WTC11 (cell line): Measurements from ENCODE around the gene HBG1. TPM values are rescaled to one million over a fixed set of nuclear protein-coding genes. Genes with fewer than 3 reads are reported as not detected.

Source experiments
- ATAC-seq: fragments of 200-7000 bp; cut with Tn5 transposase; 2 replicates; pipeline ENCODE4 v1.10.0; 2021; ENCODE audit warnings: mild to moderate bottlenecking, moderate library complexity
- CTCF ChIA-PET: fragments of 300-600 bp; sonication (Branson Sonifier 250); formaldehyde crosslinking; loops from one replicate; lab custom pipeline; 2021; ENCODE audit warnings: antibody characterized with exemption; lab: Charles Lee
- POLR2A ChIA-PET: fragments of 350-600 bp; sonication (Branson Sonifier 250); formaldehyde crosslinking; loops from one replicate; lab custom pipeline; 2021; ENCODE audit warnings: antibody characterized with exemption; lab: Charles Lee
- DNase-seq: peaks from one replicate; pipeline ENCODE4 v3.0.0; 2021; ENCODE audit warnings: low spot score
- H3K27ac Mint-ChIP-seq: 2 replicates; pipeline ENCODE4 v1.8.0; 2021; ENCODE audit warnings: mixed read lengths
- H3K27me3 Mint-ChIP-seq: 2 replicates; pipeline ENCODE4 v1.8.0; 2021; ENCODE audit warnings: low read depth, mild to moderate bottlenecking, moderate library complexity, mixed read lengths
- H3K36me3 Mint-ChIP-seq: 2 replicates; pipeline ENCODE4 v1.8.0; 2021; ENCODE audit warnings: mixed read lengths
- H3K4me1 Mint-ChIP-seq: 2 replicates; pipeline ENCODE4 v1.8.0; 2022; ENCODE audit warnings: mixed read lengths
- H3K4me3 Mint-ChIP-seq: 2 replicates; pipeline ENCODE4 v1.8.0; 2021; ENCODE audit warnings: mild to moderate bottlenecking, moderate library complexity, mixed read lengths
- H3K9me3 Mint-ChIP-seq: 2 replicates; pipeline ENCODE4 v1.8.0; 2021; ENCODE audit warnings: mixed read lengths
- ESRRA ChIP-seq: sonication (generic); formaldehyde crosslinking; IDR thresholded peaks from 2 replicates; pipeline ENCODE4 v1.8.1; 2022; ENCODE audit warnings: mild to moderate bottlenecking, missing genetic modification reagents, borderline replicate concordance
- FOXK1 ChIP-seq: sonication (generic); formaldehyde crosslinking; IDR thresholded peaks from 2 replicates; pipeline ENCODE4 v1.8.0; 2022; ENCODE audit warnings: mild to moderate bottlenecking, moderate library complexity, missing genetic modification reagents
- HMGA2 ChIP-seq: fragments of 250-450 bp; sonication (Bioruptor Pico); IDR thresholded peaks from 2 replicates; pipeline ENCODE4 v1.4.0; 2021; ENCODE audit warnings: mild to moderate bottlenecking, moderate library complexity
- IRF2 ChIP-seq: sonication (generic); formaldehyde crosslinking; IDR thresholded peaks from 2 replicates; pipeline ENCODE4 v1.8.0; 2022; ENCODE audit warnings: low read depth, missing genetic modification reagents, borderline replicate concordance
- MXD4 ChIP-seq: fragments of 250-450 bp; sonication (Bioruptor Pico); IDR thresholded peaks from 2 replicates; pipeline ENCODE4 v1.8.0; 2021; ENCODE audit warnings: mild to moderate bottlenecking, moderate library complexity, borderline replicate concordance
- MYBL2 ChIP-seq: sonication (generic); formaldehyde crosslinking; IDR thresholded peaks from 2 replicates; pipeline ENCODE4 v1.8.1; 2023; ENCODE audit warnings: mild to moderate bottlenecking, moderate library complexity, missing genetic modification reagents
- NFE2L1 ChIP-seq: sonication (generic); formaldehyde crosslinking; IDR thresholded peaks from 2 replicates; pipeline ENCODE4 v1.8.1; 2023; ENCODE audit warnings: missing genetic modification reagents
- NFYB ChIP-seq: sonication (generic); formaldehyde crosslinking; conservative IDR thresholded peaks from 2 replicates; pipeline ENCODE4 v1.8.0; 2022; ENCODE audit warnings: low read depth, missing genetic modification reagents
- OVOL2 ChIP-seq: fragments of 250-450 bp; sonication (Bioruptor Pico); IDR thresholded peaks from 2 replicates; pipeline ENCODE4 v1.9.0; 2021; ENCODE audit warnings: mild to moderate bottlenecking, borderline replicate concordance
- SP1 ChIP-seq: sonication (generic); formaldehyde crosslinking; conservative IDR thresholded peaks from 2 replicates; pipeline ENCODE4 v1.8.1; 2022; ENCODE audit warnings: missing genetic modification reagents
- TP53 ChIP-seq: sonication (generic); formaldehyde crosslinking; IDR thresholded peaks from 2 replicates; pipeline ENCODE4 v1.8.1; 2023; ENCODE audit warnings: mild to moderate bottlenecking, missing genetic modification reagents
- ZBTB21 ChIP-seq: sonication (generic); formaldehyde crosslinking; IDR thresholded peaks from 2 replicates; pipeline ENCODE4 v1.8.1; 2023; ENCODE audit warnings: mild to moderate bottlenecking, missing genetic modification reagents, borderline replicate concordance
- ZNF219 ChIP-seq: sonication (generic); formaldehyde crosslinking; IDR thresholded peaks from 2 replicates; pipeline ENCODE4 v1.8.0; 2023; ENCODE audit warnings: missing genetic modification reagents, mild to moderate bottlenecking, borderline replicate concordance
- ZNF317 ChIP-seq: sonication (generic); formaldehyde crosslinking; IDR thresholded peaks from 2 replicates; pipeline ENCODE4 v1.8.1; 2023; ENCODE audit warnings: low read depth, mild to moderate bottlenecking, moderate library complexity, missing genetic modification reagents, borderline replicate concordance
- ZNF396 ChIP-seq: fragments of 250-450 bp; sonication (Bioruptor Pico); IDR thresholded peaks from 2 replicates; pipeline ENCODE4 v1.8.0; 2021; ENCODE audit warnings: mild to moderate bottlenecking, moderate library complexity, borderline replicate concordance
- ZNF423 ChIP-seq: fragments of 250-450 bp; sonication (Bioruptor Pico); IDR thresholded peaks from 2 replicates; pipeline ENCODE4 v2.1.2; 2022; ENCODE audit warnings: mild to moderate bottlenecking, moderate library complexity
- total RNA-seq: library from RNA; stranded (reverse); gene quantifications from 3 replicates; pipeline ENCODE4 v1.2.3, GENCODE V29; 2021
- TF ChIP-seq, protein P1 (sequence below): sonication (generic); formaldehyde crosslinking; IDR thresholded peaks from 2 replicates; pipeline ENCODE4 v1.8.1; 2022; ENCODE audit warnings: mild to moderate bottlenecking, moderate library complexity, missing genetic modification reagents
- TF ChIP-seq, protein P2 (sequence below): sonication (generic); formaldehyde crosslinking; IDR thresholded peaks from 2 replicates; pipeline ENCODE4 v1.8.0; 2023; ENCODE audit warnings: missing genetic modification reagents
- TF ChIP-seq, protein P3 (sequence below): fragments of 200-600 bp; IDR thresholded peaks from 2 replicates; pipeline ENCODE4 v1.8.0; 2022; ENCODE audit warnings: antibody characterized with exemption
- TF ChIP-seq, protein P4 (sequence below): sonication (generic); formaldehyde crosslinking; IDR thresholded peaks from 2 replicates; pipeline ENCODE4 v1.8.1; 2022; ENCODE audit warnings: mild to moderate bottlenecking, missing genetic modification reagents, moderate library complexity, borderline replicate concordance
- TF ChIP-seq, protein P5 (sequence below): sonication (generic); formaldehyde crosslinking; IDR thresholded peaks from 2 replicates; pipeline ENCODE4 v1.8.1; 2023; ENCODE audit warnings: mild to moderate bottlenecking, missing genetic modification reagents, moderate library complexity
- TF ChIP-seq, protein P6 (sequence below): sonication (generic); formaldehyde crosslinking; IDR thresholded peaks from 2 replicates; pipeline ENCODE4 v1.8.1; 2022; ENCODE audit warnings: low read depth, mild to moderate bottlenecking, moderate library complexity, missing genetic modification reagents, borderline replicate concordance
- TF ChIP-seq, protein P7 (sequence below): sonication (generic); formaldehyde crosslinking; IDR thresholded peaks from 2 replicates; pipeline ENCODE4 v1.8.1; 2023; ENCODE audit warnings: mild to moderate bottlenecking, missing genetic modification reagents, moderate library complexity

HBG1 gene
- total RNA-seq, 1 experiment from 2014 or later: 3.4 TPM

DNA sequence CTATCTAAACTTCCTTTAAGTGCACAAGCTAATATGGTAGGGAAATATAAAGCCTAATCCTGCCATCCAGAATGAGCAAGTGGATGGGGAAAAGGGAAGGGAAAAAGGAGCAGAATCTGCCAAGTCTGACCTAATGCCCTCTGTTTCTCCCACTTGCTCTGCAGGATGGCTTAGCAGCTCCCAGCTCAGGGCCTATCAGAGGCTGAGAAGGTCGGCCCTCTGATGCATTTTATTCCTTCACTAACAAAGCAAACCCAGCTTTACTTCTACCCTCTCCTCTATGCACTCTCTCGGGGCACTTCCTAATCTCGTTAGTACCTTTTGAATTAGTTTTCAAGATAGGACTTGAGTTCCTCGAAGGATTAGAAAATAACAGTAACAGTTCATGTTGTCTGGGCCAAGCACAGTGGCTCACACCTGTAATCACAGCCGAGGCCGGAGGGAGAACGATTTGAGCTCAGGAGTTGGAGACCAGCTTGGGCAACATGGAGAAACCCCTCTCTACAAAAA is 39.2 kb downstream of the HBG1 start (continued):
- TF ChIP-seq, protein P1, sequence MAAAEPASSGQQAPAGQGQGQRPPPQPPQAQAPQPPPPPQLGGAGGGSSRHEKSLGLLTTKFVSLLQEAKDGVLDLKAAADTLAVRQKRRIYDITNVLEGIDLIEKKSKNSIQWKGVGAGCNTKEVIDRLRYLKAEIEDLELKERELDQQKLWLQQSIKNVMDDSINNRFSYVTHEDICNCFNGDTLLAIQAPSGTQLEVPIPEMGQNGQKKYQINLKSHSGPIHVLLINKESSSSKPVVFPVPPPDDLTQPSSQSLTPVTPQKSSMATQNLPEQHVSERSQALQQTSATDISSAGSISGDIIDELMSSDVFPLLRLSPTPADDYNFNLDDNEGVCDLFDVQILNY (CRISPR knock-in tag): no peak
- no peak for TF ChIP-seq NFE2L1 (CRISPR knock-in tag)
- TF ChIP-seq ZNF423 (CRISPR knock-in tag): no peak

DNA sequence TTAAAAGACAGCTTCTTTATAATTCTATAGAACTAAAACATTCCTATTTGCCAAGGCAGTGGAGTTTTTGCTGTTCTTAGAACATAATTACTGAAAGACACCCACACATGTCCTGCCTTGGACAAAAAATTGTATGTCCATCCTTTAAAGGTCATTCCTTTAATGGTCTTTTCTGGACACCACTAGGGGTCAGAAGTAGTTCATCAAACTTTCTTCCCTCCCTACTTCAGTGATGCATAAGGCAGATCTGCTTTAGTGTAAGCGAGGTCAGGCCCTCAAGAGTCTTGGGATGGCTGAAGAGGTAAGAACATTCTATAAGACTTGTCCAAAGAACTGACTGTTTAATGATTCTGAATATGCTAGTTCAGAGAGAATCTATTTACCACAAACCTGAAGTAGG is 44.9 kb downstream of the HBG1 start:
- ChIA-PET CTCF (no interaction called here), POLR2A (no interaction called here)
- no peak for DNase-seq
- Mint-ChIP-seq H3K27me3 (no peaks in the 10 kb centered on the region), H3K9me3 (no peaks in the 10 kb centered on the region), H3K4me1 (peaks cover 9% of the 10 kb centered on the region), H3K4me3 (no peak overlapping the region), H3K36me3 (no peaks in the 10 kb centered on the region), H3K27ac (no peak overlapping the region)
- peak; percentile 95 for ATAC-seq
- no peak for TF ChIP-seq IRF2 (CRISPR knock-in tag)
- TF ChIP-seq ZBTB21 (CRISPR knock-in tag): no peak
- TF ChIP-seq, protein P2, sequence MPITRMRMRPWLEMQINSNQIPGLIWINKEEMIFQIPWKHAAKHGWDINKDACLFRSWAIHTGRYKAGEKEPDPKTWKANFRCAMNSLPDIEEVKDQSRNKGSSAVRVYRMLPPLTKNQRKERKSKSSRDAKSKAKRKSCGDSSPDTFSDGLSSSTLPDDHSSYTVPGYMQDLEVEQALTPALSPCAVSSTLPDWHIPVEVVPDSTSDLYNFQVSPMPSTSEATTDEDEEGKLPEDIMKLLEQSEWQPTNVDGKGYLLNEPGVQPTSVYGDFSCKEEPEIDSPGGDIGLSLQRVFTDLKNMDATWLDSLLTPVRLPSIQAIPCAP: no peak
- no peak for TF ChIP-seq ZNF396 (CRISPR knock-in tag)
- no peak for TF ChIP-seq NFE2L1 (CRISPR knock-in tag)
- no peak for TF ChIP-seq NFYB (CRISPR knock-in tag)
- TF ChIP-seq, protein P3, sequence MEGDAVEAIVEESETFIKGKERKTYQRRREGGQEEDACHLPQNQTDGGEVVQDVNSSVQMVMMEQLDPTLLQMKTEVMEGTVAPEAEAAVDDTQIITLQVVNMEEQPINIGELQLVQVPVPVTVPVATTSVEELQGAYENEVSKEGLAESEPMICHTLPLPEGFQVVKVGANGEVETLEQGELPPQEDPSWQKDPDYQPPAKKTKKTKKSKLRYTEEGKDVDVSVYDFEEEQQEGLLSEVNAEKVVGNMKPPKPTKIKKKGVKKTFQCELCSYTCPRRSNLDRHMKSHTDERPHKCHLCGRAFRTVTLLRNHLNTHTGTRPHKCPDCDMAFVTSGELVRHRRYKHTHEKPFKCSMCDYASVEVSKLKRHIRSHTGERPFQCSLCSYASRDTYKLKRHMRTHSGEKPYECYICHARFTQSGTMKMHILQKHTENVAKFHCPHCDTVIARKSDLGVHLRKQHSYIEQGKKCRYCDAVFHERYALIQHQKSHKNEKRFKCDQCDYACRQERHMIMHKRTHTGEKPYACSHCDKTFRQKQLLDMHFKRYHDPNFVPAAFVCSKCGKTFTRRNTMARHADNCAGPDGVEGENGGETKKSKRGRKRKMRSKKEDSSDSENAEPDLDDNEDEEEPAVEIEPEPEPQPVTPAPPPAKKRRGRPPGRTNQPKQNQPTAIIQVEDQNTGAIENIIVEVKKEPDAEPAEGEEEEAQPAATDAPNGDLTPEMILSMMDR: no peak
- TF ChIP-seq, protein P4, sequence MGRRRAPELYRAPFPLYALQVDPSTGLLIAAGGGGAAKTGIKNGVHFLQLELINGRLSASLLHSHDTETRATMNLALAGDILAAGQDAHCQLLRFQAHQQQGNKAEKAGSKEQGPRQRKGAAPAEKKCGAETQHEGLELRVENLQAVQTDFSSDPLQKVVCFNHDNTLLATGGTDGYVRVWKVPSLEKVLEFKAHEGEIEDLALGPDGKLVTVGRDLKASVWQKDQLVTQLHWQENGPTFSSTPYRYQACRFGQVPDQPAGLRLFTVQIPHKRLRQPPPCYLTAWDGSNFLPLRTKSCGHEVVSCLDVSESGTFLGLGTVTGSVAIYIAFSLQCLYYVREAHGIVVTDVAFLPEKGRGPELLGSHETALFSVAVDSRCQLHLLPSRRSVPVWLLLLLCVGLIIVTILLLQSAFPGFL: no peak
- TF ChIP-seq TP53 (CRISPR knock-in tag): no peak
- no peak for TF ChIP-seq FOXK1 (CRISPR knock-in tag)
- no peak for TF ChIP-seq SP1
- TF ChIP-seq ZNF219 (CRISPR knock-in tag): no peak
- TF ChIP-seq MXD4 (CRISPR knock-in tag): no peak
- TF ChIP-seq, protein P5, sequence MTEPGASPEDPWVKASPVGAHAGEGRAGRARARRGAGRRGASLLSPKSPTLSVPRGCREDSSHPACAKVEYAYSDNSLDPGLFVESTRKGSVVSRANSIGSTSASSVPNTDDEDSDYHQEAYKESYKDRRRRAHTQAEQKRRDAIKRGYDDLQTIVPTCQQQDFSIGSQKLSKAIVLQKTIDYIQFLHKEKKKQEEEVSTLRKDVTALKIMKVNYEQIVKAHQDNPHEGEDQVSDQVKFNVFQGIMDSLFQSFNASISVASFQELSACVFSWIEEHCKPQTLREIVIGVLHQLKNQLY: no peak

DNA sequence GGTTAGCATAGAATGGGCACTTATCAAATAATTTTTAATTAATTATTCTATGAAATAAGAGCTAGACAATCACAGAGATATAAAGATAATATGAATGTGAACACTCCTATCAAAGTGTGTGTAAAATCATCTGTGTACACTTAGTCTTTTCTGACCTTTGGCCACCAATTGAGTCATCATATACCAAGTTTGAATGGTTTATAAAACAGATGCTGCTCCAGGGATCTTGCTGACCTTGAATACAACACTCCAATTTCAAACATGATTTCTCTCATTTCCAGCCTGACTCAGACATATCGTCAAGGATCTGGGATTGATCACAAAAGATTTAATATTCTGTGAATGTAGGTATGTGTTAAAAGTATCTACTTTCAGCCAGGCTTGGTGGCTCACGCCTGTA is 46.3 kb downstream of the HBG1 start:
- no peaks in the 10 kb centered on the region for H3K36me3 Mint-ChIP-seq
- TF ChIP-seq ESRRA (CRISPR knock-in tag) (no peak), MYBL2 (CRISPR knock-in tag) (no peak), OVOL2 (CRISPR knock-in tag) (no peak), HMGA2 (no peak), ZNF219 (CRISPR knock-in tag) (no peak), ZNF317 (CRISPR knock-in tag) (no peak)
- TF ChIP-seq, protein P6, sequence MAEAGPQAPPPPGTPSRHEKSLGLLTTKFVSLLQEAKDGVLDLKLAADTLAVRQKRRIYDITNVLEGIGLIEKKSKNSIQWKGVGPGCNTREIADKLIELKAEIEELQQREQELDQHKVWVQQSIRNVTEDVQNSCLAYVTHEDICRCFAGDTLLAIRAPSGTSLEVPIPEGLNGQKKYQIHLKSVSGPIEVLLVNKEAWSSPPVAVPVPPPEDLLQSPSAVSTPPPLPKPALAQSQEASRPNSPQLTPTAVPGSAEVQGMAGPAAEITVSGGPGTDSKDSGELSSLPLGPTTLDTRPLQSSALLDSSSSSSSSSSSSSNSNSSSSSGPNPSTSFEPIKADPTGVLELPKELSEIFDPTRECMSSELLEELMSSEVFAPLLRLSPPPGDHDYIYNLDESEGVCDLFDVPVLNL (CRISPR knock-in tag): no peak
- TF ChIP-seq, protein P7, sequence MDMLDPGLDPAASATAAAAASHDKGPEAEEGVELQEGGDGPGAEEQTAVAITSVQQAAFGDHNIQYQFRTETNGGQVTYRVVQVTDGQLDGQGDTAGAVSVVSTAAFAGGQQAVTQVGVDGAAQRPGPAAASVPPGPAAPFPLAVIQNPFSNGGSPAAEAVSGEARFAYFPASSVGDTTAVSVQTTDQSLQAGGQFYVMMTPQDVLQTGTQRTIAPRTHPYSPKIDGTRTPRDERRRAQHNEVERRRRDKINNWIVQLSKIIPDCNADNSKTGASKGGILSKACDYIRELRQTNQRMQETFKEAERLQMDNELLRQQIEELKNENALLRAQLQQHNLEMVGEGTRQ (CRISPR knock-in tag): no peak
- H3K4me3 Mint-ChIP-seq: no peak overlapping the region
- no peak overlapping the region for H3K27ac Mint-ChIP-seq
- ATAC-seq (no peak), DNase-seq (no peak)
- ChIA-PET POLR2A (no interaction called here), CTCF (no interaction called here)
- peaks cover 5% of the 10 kb centered on the region; the same call in 1 of the 2 replicates for H3K4me1 Mint-ChIP-seq
- no peaks in the 10 kb centered on the region for H3K9me3 Mint-ChIP-seq
- no peaks in the 10 kb centered on the region for H3K27me3 Mint-ChIP-seq
